GM18873 (cell line): ENCODE results near the gene CRX.
"Not testable (repeated sequence)": the region's sequence is repeated elsewhere in the genome, so short reads cannot be mapped to it uniquely, and the experiment has no call there.

ENCODE experiments used
- ATAC-seq: cut with Tn5 transposase; IDR thresholded peaks from one replicate; pipeline ENCODE4 v1.9.1; 2021; ENCODE audit warnings: mild to moderate bottlenecking, moderate library complexity, moderate number of reproducible peaks; ENCODE audit not compliant: unreplicated experiment, low FRiP score

CRX gene

GRCh38 chr19:47803148-47803547 lies 18.6 kb upstream of the CRX start:
- not testable (repeated sequence) for ATAC-seq

GRCh38 chr19:47803671-47804070 lies 18.1 kb upstream of the CRX start:
- not testable (repeated sequence) for ATAC-seq

DNA sequence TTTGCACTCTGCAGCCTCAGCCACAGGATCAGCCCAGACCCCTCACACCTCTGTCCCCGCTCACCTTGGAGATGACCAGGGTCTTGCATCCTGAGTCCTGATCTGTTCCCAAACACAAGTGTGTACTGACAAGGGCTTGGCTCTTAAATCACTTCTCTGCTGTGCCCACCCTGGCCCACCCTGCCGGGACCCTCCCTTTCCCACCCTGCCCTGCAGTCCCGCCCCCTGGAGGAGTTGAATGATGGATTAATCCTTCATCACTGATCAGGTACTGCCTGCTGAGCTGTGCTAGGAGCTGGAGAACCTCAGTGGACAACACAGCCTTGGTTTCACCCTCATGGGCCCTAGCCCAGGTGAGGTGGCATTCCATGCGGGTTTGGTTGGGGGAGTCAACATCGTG lies 17.3 kb upstream of the CRX start, which contains the start of gene TPRX1:
TPRX1 (minus strand) TSS at position 101 of the 400 bp plus-strand sequence; CDS start at position 89, 12 bp downstream.
- not testable (repeated sequence) for ATAC-seq

DNA sequence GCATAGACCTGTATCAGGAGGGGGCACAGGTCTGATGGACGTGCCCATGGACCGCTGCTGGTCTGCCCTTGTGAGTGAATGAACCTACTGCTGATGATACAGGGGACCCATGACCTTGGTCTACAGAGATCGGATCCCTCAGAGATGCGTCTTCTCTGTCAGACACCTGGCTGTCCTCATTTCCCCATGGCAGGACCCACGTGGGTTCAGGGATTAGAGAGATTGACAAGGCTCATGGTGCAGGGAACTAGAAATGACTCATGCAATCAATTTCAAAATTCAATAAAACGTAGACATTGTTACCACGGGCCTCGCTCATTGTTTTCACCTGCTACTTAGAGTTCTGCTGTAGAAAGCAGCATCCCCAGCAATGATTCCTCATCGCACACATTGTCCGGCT lies 16.4 kb upstream of the CRX start:
- ATAC-seq: no peak

GRCh38 chr19:47806435-47806834 lies 15.3 kb upstream of the CRX start:
- no peak for ATAC-seq

DNA sequence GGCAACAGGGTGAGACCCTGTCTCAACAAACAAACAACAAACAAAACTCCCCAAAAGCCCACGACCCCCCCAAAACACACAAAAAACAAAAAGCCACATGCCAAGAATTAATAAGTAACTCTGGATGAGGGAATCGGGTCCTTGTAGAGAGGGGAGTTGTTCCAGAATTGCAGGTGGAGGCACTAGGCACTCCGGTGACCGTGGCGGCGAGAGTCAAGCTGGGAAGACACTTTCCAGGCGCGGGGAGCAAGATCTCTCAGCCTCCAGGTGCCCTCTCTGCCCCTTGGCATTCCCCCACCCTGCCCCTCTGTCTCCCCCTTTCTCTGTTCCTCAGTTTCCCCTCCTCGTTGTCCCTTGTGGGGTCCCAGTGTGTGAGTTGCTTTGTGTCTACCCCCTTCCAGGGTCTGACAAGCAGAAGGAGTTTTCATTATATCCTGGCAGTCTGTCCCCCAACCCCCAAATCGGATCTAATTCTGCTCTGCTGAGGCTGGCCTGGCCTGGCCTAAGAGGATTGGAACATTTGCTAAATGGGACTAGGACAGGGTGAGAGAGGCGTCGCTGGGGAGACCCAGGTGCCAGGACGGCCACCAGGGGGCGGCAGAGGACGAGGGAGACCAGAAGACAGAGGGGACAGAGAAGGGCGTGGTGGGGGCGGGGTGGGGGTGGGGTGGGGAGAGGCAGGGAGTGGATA lies 8.3 kb upstream of the CRX start:
- no peak for ATAC-seq

- no peak for ATAC-seq
Measured at GRCh38 chr19:47813995-47814328, 7.8 kb upstream of the CRX start.

- not testable (repeated sequence) for ATAC-seq
Measured at GRCh38 chr19:47816270-47816669, 5.5 kb upstream of the CRX start.

DNA sequence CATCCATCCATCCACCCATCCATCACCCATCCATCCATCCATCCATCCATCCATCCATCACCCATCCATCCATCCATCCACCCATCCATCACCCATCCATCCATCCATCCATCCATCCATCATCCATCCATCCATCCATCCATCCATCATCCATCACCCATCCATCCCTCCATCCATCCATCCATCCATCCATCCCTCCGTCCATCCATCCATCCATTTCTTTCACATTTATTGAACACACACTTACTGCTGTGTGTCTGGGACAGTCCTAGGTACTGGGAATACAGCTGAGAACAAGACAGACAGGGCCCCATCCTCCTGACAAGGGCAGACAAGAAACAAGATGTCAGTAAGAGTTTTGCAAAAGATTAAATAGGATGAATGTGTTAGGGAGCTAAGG lies 3.5 kb upstream of the CRX start:
- not testable (repeated sequence) for ATAC-seq

DNA sequence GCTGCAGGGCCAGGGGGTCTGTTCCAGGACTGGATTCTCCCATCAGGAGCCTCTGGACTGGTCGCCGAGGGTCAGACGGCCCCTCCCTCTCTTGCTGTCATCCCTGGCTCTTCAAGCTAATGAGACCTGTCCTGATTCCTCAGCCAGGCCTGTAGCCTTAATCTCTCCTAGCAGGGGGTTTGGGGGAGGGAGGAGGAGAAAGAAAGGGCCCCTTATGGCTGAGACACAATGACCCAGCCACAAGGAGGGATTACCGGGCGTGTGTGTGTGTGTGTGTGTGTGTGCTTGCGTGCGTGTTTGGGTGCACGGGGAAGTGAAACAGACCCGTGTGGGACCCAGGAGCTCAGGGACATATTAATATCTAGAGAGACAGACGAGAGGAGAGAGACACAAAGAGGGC lies 1.9 kb upstream of the CRX start:
- ATAC-seq: no peak

- no peak for ATAC-seq
Measured at GRCh38 chr19:47820410-47820809, 1.3 kb upstream of the CRX start.

DNA sequence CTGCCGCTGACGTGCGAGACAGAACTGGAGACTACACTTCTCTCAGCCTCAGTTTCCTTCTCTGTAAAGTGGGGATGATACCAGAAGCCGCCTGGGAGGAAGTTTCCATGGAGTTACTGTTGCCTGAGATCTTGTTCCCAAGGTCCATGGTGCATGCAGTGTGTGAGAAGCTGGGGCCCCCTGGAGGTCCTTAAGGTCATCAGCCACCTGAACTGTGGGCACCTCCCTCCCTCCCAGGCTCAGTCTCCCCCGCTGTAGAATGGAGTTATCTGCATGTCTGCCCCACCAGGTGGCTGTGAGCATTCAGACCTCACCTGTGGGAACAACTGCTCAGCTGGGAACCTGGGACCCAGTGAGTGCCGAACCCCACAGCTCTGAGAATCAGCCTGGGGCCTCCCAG lies 2.7 kb downstream of the CRX start:
- ATAC-seq: no peak

DNA sequence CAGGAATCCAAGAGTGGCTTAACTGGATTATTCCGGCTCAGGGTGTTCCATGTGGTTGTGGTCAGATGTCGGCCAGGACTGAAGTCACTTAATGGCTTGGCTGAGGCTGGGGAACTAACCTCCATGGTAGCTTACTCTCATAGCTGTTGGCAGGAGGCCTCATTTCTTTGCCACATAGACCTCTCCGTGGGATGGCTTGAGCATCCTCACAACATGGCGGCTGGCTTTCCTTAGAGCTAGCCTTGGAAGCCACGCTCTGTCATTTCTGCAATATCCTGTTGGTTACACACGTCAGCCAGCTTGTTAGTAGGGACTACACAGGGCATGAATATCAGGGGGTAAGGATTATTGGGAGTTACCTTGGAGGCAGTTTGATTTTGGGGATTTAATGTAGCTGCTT lies 5.1 kb downstream of the CRX start:
- no peak for ATAC-seq

DNA sequence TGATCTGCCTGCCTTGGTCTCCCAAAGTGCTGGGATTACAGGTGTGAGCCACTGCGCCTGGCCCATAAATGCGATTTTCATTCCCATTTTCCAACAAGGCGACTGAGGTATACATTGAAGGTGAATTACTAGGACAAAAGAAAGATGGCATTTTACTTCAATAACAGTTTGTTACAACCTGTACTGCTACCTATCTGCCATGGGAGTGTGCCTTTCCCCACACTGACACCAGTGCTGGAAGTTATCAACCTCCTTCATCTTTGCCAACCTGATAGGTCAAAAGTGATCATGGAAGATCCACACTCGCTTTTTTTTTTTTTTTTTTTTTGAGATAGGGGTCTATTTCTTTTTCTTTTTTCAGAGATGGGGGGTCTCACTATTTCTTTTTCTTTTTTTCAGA lies 11.0 kb downstream of the CRX start:
- no peak for ATAC-seq

- no peak for ATAC-seq
Measured at GRCh38 chr19:47836038-47836437, 14.3 kb downstream of the CRX start.

GRCh38 chr19:47839411-47839810 lies 17.7 kb downstream of the CRX start:
- no peak for ATAC-seq

GRCh38 chr19:47839913-47840312 lies 18.2 kb downstream of the CRX start:
- no peak for ATAC-seq

DNA sequence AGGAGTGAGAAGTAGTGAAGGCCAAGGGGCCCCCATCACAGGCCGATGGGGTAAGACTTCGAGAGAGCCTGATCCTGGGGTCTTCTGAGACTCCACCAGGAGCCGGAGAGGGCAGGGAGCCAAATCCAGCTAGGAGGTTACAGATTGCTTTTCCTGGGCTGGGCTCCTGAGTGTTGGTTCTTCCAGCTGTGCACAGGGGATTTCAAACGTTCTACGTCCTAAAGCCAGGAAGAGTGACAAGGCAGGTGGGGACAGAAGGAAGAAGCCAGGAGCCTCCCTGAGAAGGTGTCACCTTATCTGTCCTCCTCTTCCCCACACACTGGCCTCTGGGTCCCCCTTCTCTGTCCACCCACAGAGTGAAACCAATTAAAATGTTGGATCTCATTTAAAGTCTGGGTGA lies 21.2 kb downstream of the CRX start:
- ATAC-seq: no peak

GRCh38 chr19:47848425-47848822 lies 26.7 kb downstream of the CRX start:
- ATAC-seq: no peak

- ATAC-seq: no peak
Measured at GRCh38 chr19:47848823-47849473, 27.2 kb downstream of the CRX start.

- no peak for ATAC-seq
Measured at GRCh38 chr19:47853003-47853402, 31.3 kb downstream of the CRX start.

DNA sequence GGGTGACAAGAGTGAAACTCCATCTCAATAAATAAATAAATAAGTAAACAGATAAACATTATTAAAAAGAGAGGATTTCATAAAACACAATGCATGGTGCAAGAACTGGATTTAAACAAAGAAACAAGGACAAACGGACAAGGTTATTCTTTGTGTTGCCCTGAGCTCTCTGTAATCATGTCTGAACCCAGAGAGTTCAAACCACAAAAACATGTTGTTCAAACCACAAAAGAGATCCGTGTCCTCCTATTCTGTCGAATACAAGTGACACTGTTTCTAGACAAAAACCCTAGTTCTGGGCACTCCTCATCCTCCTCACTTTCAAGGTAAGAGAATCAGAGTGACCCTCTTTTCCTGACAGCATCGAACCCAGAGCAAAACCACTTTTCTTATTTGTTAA lies 32.7 kb downstream of the CRX start:
- ATAC-seq: no peak
